Measurements from ENCODE around the gene CCDC14. TPM values are rescaled to one million over a fixed set of nuclear protein-coding genes. Genes with fewer than 3 reads are reported as not detected.

CCDC14 gene
- total RNA-seq, 1 experiment from 2014 or later: 62.5 TPM

GRCh38 chr3:123941542-123941941 lies 19.5 kb downstream of the CCDC14 start:
- Histone ChIP-seq H3K27me3 (ENCODE audit: insufficient read depth, low read length) (no peaks in the 10 kb centered on the region), H2AK5ac (ENCODE audit: insufficient read length, low read length) (no peak overlapping the region), H3K9me3 (ENCODE audit: control insufficient read depth, low read depth, low read length) (no peaks in the 10 kb centered on the region), H3T11ph (ENCODE audit: low read length) (no peak overlapping the region), H3K14ac (ENCODE audit: insufficient read depth, low read length) (no peak overlapping the region), H3K4me1 (ENCODE audit: insufficient read depth, low read length) (no peaks in the 10 kb centered on the region), H3K27ac (ENCODE audit: insufficient read length, low read depth, low read length) (no peak overlapping the region), H3K18ac (ENCODE audit: insufficient read length, low read depth, low read length) (no peak overlapping the region), H3K23ac (ENCODE audit: insufficient read length, low read depth, low read length) (no peak overlapping the region), H2BK15ac (ENCODE audit: low read depth, low read length) (no peak overlapping the region), H2BK12ac (ENCODE audit: insufficient read length, low read depth, low read length) (no peak overlapping the region), H3K4ac (ENCODE audit: low read depth, low read length) (no peak overlapping the region), H3K79me1 (ENCODE audit: insufficient read depth, low read depth, low read length, poor library complexity, severe bottlenecking) (no peaks in the 10 kb centered on the region), H3K4me2 (ENCODE audit: insufficient read depth, insufficient read length, low read length) (no peak overlapping the region), H4K8ac (replicated peaks; ENCODE audit: insufficient read length, low read depth, low read length) (no peak overlapping the region), H3K9ac (ENCODE audit: extremely low read depth, insufficient read length, low read length) (no peak overlapping the region), H2BK20ac (ENCODE audit: low read depth, low read length, poor library complexity, severe bottlenecking) (no peak overlapping the region), H4K20me1 (ENCODE audit: control insufficient read depth, insufficient read depth, insufficient read length) (no peaks in the 10 kb centered on the region), H3K79me2 (ENCODE audit: insufficient read depth, low read length) (no peaks in the 10 kb centered on the region), H3K23me2 (ENCODE audit: insufficient read length, low read depth, low read length, poor library complexity, severe bottlenecking) (no peaks in the 10 kb centered on the region), H4K5ac (ENCODE audit: insufficient read length, low read depth, low read length) (no peak overlapping the region), H3K56ac (ENCODE audit: insufficient read length, low read depth, low read length) (no peak overlapping the region), H2AFZ (ENCODE audit: low read length) (no peak overlapping the region), H2BK120ac (ENCODE audit: low read depth, low read length, poor library complexity, severe bottlenecking) (no peak overlapping the region), H4K91ac (ENCODE audit: insufficient read length, low read depth, low read length) (no peak overlapping the region), H2BK5ac (ENCODE audit: insufficient read length, low read length) (no peak overlapping the region)
- Mint-ChIP-seq H3K4me3 (no peak overlapping the region), H3K4me1 (no peaks in the 10 kb centered on the region), H3K9me3 (no peaks in the 10 kb centered on the region), H3K27ac (no peak overlapping the region), H3K27me3 (ENCODE audit: low read depth) (no peaks in the 10 kb centered on the region), H3K36me3 (ENCODE audit: insufficient read depth in 1 of 3, low read depth in 3 of 3) (peaks cover 7 to 59% (median 42%) of the 10 kb centered on the region in 3 experiments; a peak in 5 of 7 replicates)
- no peak for TF ChIP-seq CTCF (conservative IDR thresholded peaks at IDR 0.05)
- DNase-seq: no peak
- no CpG with 5 or more reads among the region's 1 CpG for WGBS (ENCODE audit: extremely low coverage, insufficient read length, low lambda C conversion rate)

Data from H9 (cell line).